H1 (cell line): Measurements from ENCODE around the gene ARL14EPL. TPM values are rescaled to one million over a fixed set of nuclear protein-coding genes. Genes with fewer than 3 reads are reported as not detected.

Experiments
- CTCF ChIA-PET: fragments of 300-600 bp; sonication (Branson Sonifier 250); formaldehyde crosslinking; loops from one replicate; lab custom pipeline; 2021; ENCODE audit not compliant: partially characterized antibody; lab: Charles Lee
- POLR2A ChIA-PET: fragments of 300-600 bp; sonication (Branson Sonifier 250); formaldehyde crosslinking; loops from one replicate; lab custom pipeline; 2021; ENCODE audit warnings: inconsistent platforms; ENCODE audit not compliant: partially characterized antibody; lab: Charles Lee
- DNase-seq, 2 experiments: peaks; one replicate each; pipeline versions ENCODE4 v3.0.0 to v3.0.0-alpha.2; 2010 to 2022; ENCODE audit warnings: low spot score in 2 of 2, low read depth in 1 of 2, mixed read lengths in 1 of 2
- FAIRE-seq: peaks from 2 replicates; lab custom pipeline; 2011; peaks lifted over from hg19 to GRCh38; lab: Jason Lieb, UNC
- H2AFZ ChIP-seq: 2 replicates; pipeline ENCODE4 v1.8.1; 2012; ENCODE audit warnings: low read length, inconsistent platforms
- H2AK5ac ChIP-seq: 2 replicates; pipeline ENCODE4 v1.6.1; 2013; ENCODE audit warnings: low read depth, low read length
- H2BK120ac ChIP-seq: replicated peaks from 2 replicates; pipeline ENCODE3; 2013; ENCODE audit warnings: low read depth, low read length, inconsistent platforms
- H2BK12ac ChIP-seq: 2 replicates; pipeline ENCODE4 v1.6.1; 2013; ENCODE audit warnings: low read depth, low read length
- H2BK15ac ChIP-seq: 2 replicates; pipeline ENCODE4 v1.6.1; 2013; ENCODE audit warnings: low read length
- H2BK20ac ChIP-seq: 2 replicates; pipeline ENCODE4 v1.6.1; 2013; ENCODE audit warnings: low read length
- H2BK5ac ChIP-seq: 2 replicates; pipeline ENCODE4 v1.6.1; 2013; ENCODE audit warnings: low read depth, low read length
- H3K14ac ChIP-seq: 2 replicates; pipeline ENCODE4 v1.6.1; 2013; ENCODE audit warnings: inconsistent platforms; ENCODE audit not compliant: insufficient read length
- H3K18ac ChIP-seq: 2 replicates; pipeline ENCODE4 v1.6.1; 2013; ENCODE audit warnings: low read length; ENCODE audit errors: extremely low read depth
- H3K23ac ChIP-seq: 2 replicates; pipeline ENCODE4 v1.6.1; 2013; ENCODE audit warnings: inconsistent platforms; ENCODE audit not compliant: insufficient read length
- H3K23me2 ChIP-seq: 2 replicates; pipeline ENCODE4 v1.6.1; 2013; ENCODE audit warnings: low read depth, low read length
- H3K27ac ChIP-seq: 2 replicates; pipeline ENCODE4 v1.6.1; 2011; ENCODE audit warnings: low read depth, low read length, inconsistent platforms
- H3K27me3 ChIP-seq, 4 experiments: replicated peaks in 1 of 4; 1 replicate in 1 of 4; 2 replicates in 3 of 4; pipeline versions ENCODE4 v1.6.1 to v1.8.1; 2011 to 2013; ENCODE audit warnings: low read length in 3 of 4, mild to moderate bottlenecking in 3 of 4, inconsistent platforms in 2 of 4, mixed read lengths in 2 of 4, moderate library complexity in 1 of 4; ENCODE audit not compliant: control insufficient read depth in 3 of 4, insufficient read depth in 3 of 4; ENCODE audit errors: extremely low read depth in 1 of 4
- H3K36me3 ChIP-seq, 4 experiments: 2 replicates each; pipeline versions ENCODE4 v1.6.1 to v1.8.1; 2011 to 2013; ENCODE audit warnings: mild to moderate bottlenecking in 4 of 4, low read length in 3 of 4, moderate library complexity in 2 of 4, control low read depth in 1 of 4, inconsistent platforms in 1 of 4; ENCODE audit not compliant: insufficient read depth in 4 of 4, control insufficient read depth in 2 of 4
- H3K4ac ChIP-seq: replicated peaks from 2 replicates; pipeline ENCODE3; 2013; ENCODE audit warnings: low read length, low read depth, mixed read lengths, inconsistent platforms; ENCODE audit not compliant: insufficient read length
- H3K4me1 ChIP-seq, 4 experiments: replicated peaks in 1 of 4; 1 replicate in 1 of 4; 2 replicates in 3 of 4; pipeline versions ENCODE4 v1.6.1 to v1.8.1; 2011 to 2013; ENCODE audit warnings: low read length in 3 of 4, inconsistent platforms in 2 of 4, mixed read lengths in 1 of 4; ENCODE audit not compliant: insufficient read depth in 4 of 4, control insufficient read depth in 3 of 4
- H3K4me2 ChIP-seq, 2 experiments: 2 replicates each; pipeline versions ENCODE4 v1.6.1 to v1.8.1; 2011 to 2013; ENCODE audit warnings: low read depth in 2 of 2, low read length in 2 of 2, control low read depth in 1 of 2, inconsistent platforms in 1 of 2, mild to moderate bottlenecking in 1 of 2; ENCODE audit not compliant: insufficient read depth in 1 of 2
- H3K4me3 ChIP-seq, 4 experiments: fragments of 200-600, 300-600 bp in 1 of 4; sonication (generic), shearing (Covaris generic), sonication (Bioruptor Twin) in 1 of 4; 2 replicates each; pipeline versions ENCODE4 v1.5.1 to v1.8.1; 2011 to 2016; ENCODE audit warnings: low read length in 4 of 4, low read depth in 3 of 4, control low read depth in 2 of 4, inconsistent platforms in 2 of 4, mild to moderate bottlenecking in 2 of 4, mixed read lengths in 1 of 4, moderate library complexity in 1 of 4; ENCODE audit not compliant: insufficient read depth in 2 of 4; ENCODE audit errors: extremely low read depth in 1 of 4
- H3K56ac ChIP-seq: replicated peaks from 2 replicates; pipeline ENCODE3; 2013; ENCODE audit warnings: low read depth, mild to moderate bottlenecking, mixed read lengths, low read length, inconsistent platforms; ENCODE audit not compliant: insufficient read length
- H3K79me1 ChIP-seq: 2 replicates; pipeline ENCODE4 v1.6.1; 2013; ENCODE audit warnings: low read depth, low read length, control low read depth
- H3K79me2 ChIP-seq, 2 experiments: 2 replicates each; pipeline versions ENCODE4 v1.6.1 to v1.8.1; 2012 to 2013; ENCODE audit warnings: low read length in 2 of 2, mild to moderate bottlenecking in 2 of 2, inconsistent platforms in 1 of 2; ENCODE audit not compliant: insufficient read depth in 2 of 2, control insufficient read depth in 1 of 2
- H3K9ac ChIP-seq, 4 experiments: replicated peaks in 1 of 4; 1 replicate in 1 of 4; 2 replicates in 3 of 4; pipeline versions ENCODE4 v1.6.1 to v1.8.1; 2011 to 2013; ENCODE audit warnings: low read depth in 3 of 4, low read length in 3 of 4, control low read depth in 2 of 4, mild to moderate bottlenecking in 2 of 4, moderate library complexity in 2 of 4, inconsistent platforms in 1 of 4; ENCODE audit errors: extremely low read depth in 1 of 4
- H3K9me3 ChIP-seq, 2 experiments: 2 replicates each; pipeline versions ENCODE4 v1.6.1 to v1.8.1; 2012 to 2013; ENCODE audit warnings: mild to moderate bottlenecking in 2 of 2, moderate library complexity in 2 of 2, control low read depth in 1 of 2, inconsistent platforms in 1 of 2, low read depth in 1 of 2, low read length in 1 of 2, mixed read lengths in 1 of 2; ENCODE audit not compliant: insufficient read depth in 2 of 2
- H4K20me1 ChIP-seq, 2 experiments: replicated peaks in 1 of 2; 2 replicates each; pipeline versions ENCODE3 to v1.8.1; 2011 to 2013; ENCODE audit warnings: inconsistent platforms in 2 of 2, low read length in 2 of 2, mild to moderate bottlenecking in 1 of 2; ENCODE audit not compliant: insufficient read depth in 2 of 2, control insufficient read depth in 1 of 2
- H4K5ac ChIP-seq: 2 replicates; pipeline ENCODE4 v1.6.1; 2013; ENCODE audit warnings: low read length, low read depth, mixed read lengths, inconsistent platforms; ENCODE audit not compliant: insufficient read length
- H4K8ac ChIP-seq: 2 replicates; pipeline ENCODE4 v1.8.0; 2013; ENCODE audit warnings: mild to moderate bottlenecking, moderate library complexity, low read length, inconsistent platforms; ENCODE audit not compliant: insufficient read depth; ENCODE audit errors: extremely low read depth
- H4K91ac ChIP-seq: replicated peaks from 2 replicates; pipeline ENCODE3; 2013; ENCODE audit warnings: low read length, mixed read lengths, inconsistent platforms; ENCODE audit not compliant: insufficient read length
- BCL11A ChIP-seq, 2 experiments: IDR thresholded peaks; one replicate each; pipeline ENCODE4 v1.6.1; 2011; ENCODE audit warnings: low read depth in 2 of 2, low read length in 2 of 2, mild to moderate bottlenecking in 2 of 2
- TAF1 ChIP-seq: IDR thresholded peaks from 2 replicates; pipeline ENCODE4 v1.6.1; 2011; ENCODE audit warnings: mild to moderate bottlenecking, low read depth, low read length
- TBP ChIP-seq: IDR thresholded peaks from 2 replicates; pipeline ENCODE4 v1.6.1; 2011; ENCODE audit warnings: low read depth, low read length, improper control_type of control experiment
- WGBS, 2 experiments: shearing (Covaris generic) in 1 of 2; methylation state at CpG; one replicate each; pipeline versions ENCODE4 v1.1.6 to v1.1.7; 2013 to 2015; ENCODE audit warnings: low lambda C conversion rate in 2 of 2, mixed read lengths in 2 of 2, inconsistent platforms in 1 of 2, low coverage in 1 of 2, missing lambda C conversion rate in 1 of 2; ENCODE audit not compliant: insufficient replicate concordance in 2 of 2, insufficient coverage in 1 of 2, insufficient read length in 1 of 2; ENCODE audit errors: extremely low coverage in 1 of 2, missing lambda C conversion rate in 1 of 2; 5-methylcytosine and 5-hydroxymethylcytosine counted together
- polyA plus RNA-seq, 7 experiments: library from polyadenylated mRNA; depleted of rRNA in 3 of 7; stranded (reverse) in 5 of 7; unstranded in 2 of 7; fragments of >200 nt in 5 of 7; fragments of 200-250 nt in 2 of 7; gene quantifications; 1 replicate in 5 of 7; 2 replicates in 1 of 7; 4 replicates in 1 of 7; pipeline versions ENCODE4 v1.2.1 to v1.2.3, GENCODE V29; 2011 to 2013; ENCODE audit warnings: missing spikeins in 2 of 7, mixed read lengths in 2 of 7
- total RNA-seq: library from RNA; stranded (reverse); fragmentation: NEBNext Ultra II Directional; extraction: Animal tissue kit (Norgen Biotek cat#: 25700); gene quantifications from 2 replicates; pipeline ENCODE4 v1.2.1, GENCODE V29; 2021

Gene ARL14EPL
- total and polyA plus RNA-seq, 2 of the 8 experiments (the other 6 are each of a cell fraction or from before 2014, with no cell fraction given) = not detected

DNA sequence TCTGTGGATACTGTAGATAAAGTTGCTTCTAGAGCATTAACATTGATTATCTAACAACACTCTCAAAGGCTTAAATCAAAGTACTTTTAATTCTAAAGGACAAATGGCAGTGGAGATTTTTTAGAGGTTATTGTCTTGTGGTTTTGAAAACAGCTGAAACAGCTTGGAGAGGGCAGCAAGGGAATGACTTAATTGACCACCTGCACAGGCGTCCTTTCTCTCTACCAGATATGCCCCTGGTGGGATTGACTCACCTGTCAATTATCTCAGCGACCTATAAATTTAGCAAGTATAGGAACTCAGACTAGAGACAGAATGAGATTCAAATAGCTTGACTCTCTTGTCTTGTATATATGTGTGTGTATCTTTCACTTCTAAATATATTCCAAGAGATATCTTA is 13.5 kb downstream of the ARL14EPL start:
- no peak overlapping the region for H3K14ac ChIP-seq
- POLR2A ChIA-PET = no interaction called here
- no peak overlapping the region for H2BK15ac ChIP-seq
- H3K4me3 ChIP-seq = no peak overlapping the region
- H3K9me3 ChIP-seq = no peaks in the 10 kb centered on the region
- H3K23ac ChIP-seq = no peak overlapping the region
- CTCF ChIA-PET = interaction anchor here (0.9 kb wide), 1 partner anchor 410 kb away, joined by 3 read pairs; no protein-coding TSS in a partner anchor
- H2AK5ac ChIP-seq = no peak overlapping the region
- H3K79me2 ChIP-seq = no peaks in the 10 kb centered on the region
- H2AFZ ChIP-seq = no peak overlapping the region
- no peak overlapping the region for H3K56ac ChIP-seq
- H4K20me1 ChIP-seq = no peaks in the 10 kb centered on the region
- H3K27me3 ChIP-seq = no peaks in the 10 kb centered on the region
- DNase-seq (no peak), FAIRE-seq (no peak)
- H3K4ac ChIP-seq = no peak overlapping the region
- H4K8ac ChIP-seq = no peak overlapping the region
- H3K18ac ChIP-seq = no peak overlapping the region
- no peak overlapping the region for H4K91ac ChIP-seq
- no peak overlapping the region for H2BK5ac ChIP-seq
- no peaks in the 10 kb centered on the region for H3K36me3 ChIP-seq
- H2BK20ac ChIP-seq = no peak overlapping the region
- H4K5ac ChIP-seq = no peak overlapping the region
- H3K27ac ChIP-seq = no peak overlapping the region
- H2BK12ac ChIP-seq = no peak overlapping the region
- TF ChIP-seq TAF1 = no peak
- no peak for TF ChIP-seq TBP
- no peak for TF ChIP-seq BCL11A (IDR thresholded peaks at IDR 0.05; ENCODE audit: low read depth in 2 of 2, low read length in 2 of 2)
- TF ChIP-seq, all 59 proteins: peak for 0
- 90% methylated on average over 2 of the region's 2 CpGs; no CpG with 5 or more reads in 1 of the 2 experiments for WGBS, 2 experiments
- Histone ChIP-seq H3K4me1 (no peaks in the 10 kb centered on the region), H3K9ac (no peak overlapping the region), H2BK120ac (no peak overlapping the region), H3K23me2 (peaks cover 2% of the 10 kb centered on the region; the same call in 1 of the 2 replicates), H3K79me1 (no peaks in the 10 kb centered on the region), H3K4me2 (no peak overlapping the region)
